WERI-Rb-1 (cell line): ENCODE measurements around the gene CNTN3.

Experiments used
- DNase-seq: peaks from one replicate; pipeline ENCODE4 v3.0.0-alpha.2; 2020
- H3K27ac ChIP-seq: fragments of 250-450 bp; sonication (Bioruptor Pico); 2 replicates; pipeline ENCODE4 v1.5.1; 2020; ENCODE audit warnings: mild to moderate bottlenecking, moderate library complexity
- H3K27me3 ChIP-seq: fragments of 250-450 bp; sonication (Bioruptor Pico); 2 replicates; pipeline ENCODE4 v1.5.1; 2021; ENCODE audit warnings: mild to moderate bottlenecking, low read depth, moderate library complexity; ENCODE audit not compliant: insufficient read depth, severe bottlenecking
- H3K36me3 ChIP-seq: fragments of 250-450 bp; sonication (Bioruptor Pico); 2 replicates; pipeline ENCODE4 v1.5.1; 2020; ENCODE audit warnings: mild to moderate bottlenecking, moderate library complexity
- H3K4me3 ChIP-seq: 2 replicates; pipeline ENCODE4 v1.5.1; 2011; ENCODE audit warnings: low read depth, mild to moderate bottlenecking, control low read depth, low read length
- H3K9me3 ChIP-seq: fragments of 250-450 bp; sonication (Bioruptor Pico); 2 replicates; pipeline ENCODE4 v1.5.1; 2021; ENCODE audit warnings: mild to moderate bottlenecking, moderate library complexity; ENCODE audit not compliant: severe bottlenecking
- TF ChIP-seq, protein P1 (sequence below): IDR thresholded peaks from 2 replicates; pipeline ENCODE4 v1.5.1; 2011; ENCODE audit warnings: low read depth, mild to moderate bottlenecking, control low read depth, inconsistent platforms, low read length

The CNTN3 gene

DNA sequence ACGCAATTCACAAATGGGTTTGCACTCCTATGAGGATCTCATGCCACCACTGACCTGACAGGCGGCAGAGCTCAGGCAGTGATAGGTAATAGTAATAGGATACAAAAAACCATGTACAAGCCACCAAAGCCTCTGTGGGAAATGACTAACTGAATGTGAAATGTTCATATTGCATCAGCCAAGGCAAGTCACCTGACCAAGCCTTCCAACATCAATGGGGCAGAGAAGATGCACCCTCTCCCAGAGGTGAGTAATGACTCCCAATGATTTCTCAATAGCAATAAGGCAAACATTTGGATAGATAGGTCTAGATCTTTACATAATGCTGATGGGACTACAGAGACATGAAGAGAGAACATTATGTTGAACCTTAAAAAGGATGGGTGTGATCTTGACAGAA, 14.9 kb downstream of the CNTN3 start:
- Histone ChIP-seq H3K36me3 (no peaks in the 10 kb centered on the region), H3K9me3 (no peaks in the 10 kb centered on the region), H3K27ac (no peak overlapping the region), H3K4me3 (no peak overlapping the region), H3K27me3 (no peaks in the 10 kb centered on the region)
- no peak for DNase-seq
- TF ChIP-seq, protein P1, sequence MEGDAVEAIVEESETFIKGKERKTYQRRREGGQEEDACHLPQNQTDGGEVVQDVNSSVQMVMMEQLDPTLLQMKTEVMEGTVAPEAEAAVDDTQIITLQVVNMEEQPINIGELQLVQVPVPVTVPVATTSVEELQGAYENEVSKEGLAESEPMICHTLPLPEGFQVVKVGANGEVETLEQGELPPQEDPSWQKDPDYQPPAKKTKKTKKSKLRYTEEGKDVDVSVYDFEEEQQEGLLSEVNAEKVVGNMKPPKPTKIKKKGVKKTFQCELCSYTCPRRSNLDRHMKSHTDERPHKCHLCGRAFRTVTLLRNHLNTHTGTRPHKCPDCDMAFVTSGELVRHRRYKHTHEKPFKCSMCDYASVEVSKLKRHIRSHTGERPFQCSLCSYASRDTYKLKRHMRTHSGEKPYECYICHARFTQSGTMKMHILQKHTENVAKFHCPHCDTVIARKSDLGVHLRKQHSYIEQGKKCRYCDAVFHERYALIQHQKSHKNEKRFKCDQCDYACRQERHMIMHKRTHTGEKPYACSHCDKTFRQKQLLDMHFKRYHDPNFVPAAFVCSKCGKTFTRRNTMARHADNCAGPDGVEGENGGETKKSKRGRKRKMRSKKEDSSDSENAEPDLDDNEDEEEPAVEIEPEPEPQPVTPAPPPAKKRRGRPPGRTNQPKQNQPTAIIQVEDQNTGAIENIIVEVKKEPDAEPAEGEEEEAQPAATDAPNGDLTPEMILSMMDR = no peak

DNA sequence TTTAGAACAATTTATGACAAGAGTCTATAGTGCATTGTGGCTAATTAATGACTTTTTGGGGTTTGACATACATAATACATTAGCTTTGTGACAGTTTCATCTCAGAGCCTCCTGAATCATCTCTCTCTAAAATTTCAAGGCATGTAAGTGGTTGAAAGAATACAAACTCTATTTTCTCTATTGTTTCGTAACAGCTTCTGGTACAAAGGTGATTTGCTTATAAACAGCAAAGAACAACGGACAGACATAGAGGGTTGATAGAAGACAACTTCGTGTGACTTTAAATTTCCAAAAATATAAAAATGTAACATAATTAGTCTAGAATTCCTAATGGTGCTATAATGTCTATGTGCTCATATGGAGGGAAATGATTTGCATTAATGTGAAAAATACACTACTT, 21.3 kb downstream of the CNTN3 start:
- no peaks in the 10 kb centered on the region for H3K9me3 ChIP-seq
- TF ChIP-seq, protein P1 = no peak
- no peak overlapping the region for H3K4me3 ChIP-seq
- H3K36me3 ChIP-seq = no peaks in the 10 kb centered on the region
- H3K27ac ChIP-seq = no peak overlapping the region
- no peak for DNase-seq
- no peaks in the 10 kb centered on the region for H3K27me3 ChIP-seq

DNA sequence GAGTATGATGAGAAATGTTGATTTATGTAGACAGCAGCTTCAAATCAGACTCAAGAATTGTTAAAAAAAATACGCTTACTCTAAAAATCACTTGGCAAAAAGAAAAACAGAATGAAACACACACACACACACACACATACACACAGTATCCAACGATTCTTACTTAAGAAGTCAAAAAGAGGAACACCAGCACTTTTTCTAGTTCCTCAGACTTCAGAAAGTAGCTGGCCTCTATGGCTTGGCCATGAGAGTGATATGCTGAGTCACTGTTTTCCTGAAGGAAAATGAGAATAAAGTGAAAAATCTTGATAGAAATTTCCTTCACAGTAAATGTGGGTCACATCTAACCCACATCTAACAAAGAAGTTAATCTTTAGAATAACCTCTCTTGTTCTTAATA, 22.1 kb downstream of the CNTN3 start:
- Histone ChIP-seq H3K27me3 (no peaks in the 10 kb centered on the region), H3K4me3 (no peak overlapping the region), H3K27ac (no peak overlapping the region), H3K36me3 (no peaks in the 10 kb centered on the region), H3K9me3 (no peaks in the 10 kb centered on the region)
- no peak for DNase-seq
- TF ChIP-seq, protein P1 = no peak

DNA sequence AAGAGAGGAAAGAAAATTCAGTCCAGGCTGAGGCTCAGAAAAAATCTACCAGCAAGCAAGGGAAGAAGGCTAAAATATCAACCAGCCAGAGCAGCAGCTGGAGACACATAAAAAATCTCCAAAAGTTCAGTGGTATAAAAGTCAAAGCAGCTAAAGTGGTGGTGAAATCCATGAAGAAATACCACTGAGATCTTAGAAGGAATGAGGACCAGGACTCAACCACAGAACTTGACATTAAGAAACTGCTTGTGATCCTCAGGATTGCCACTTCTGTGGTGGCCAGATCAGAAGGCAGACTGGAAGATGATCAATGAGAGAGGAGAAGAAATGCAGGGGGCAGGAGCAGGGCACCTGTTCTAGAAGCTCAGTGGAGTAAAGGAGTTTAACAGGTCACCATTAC, 22.5 kb downstream of the CNTN3 start:
- TF ChIP-seq, protein P1 = no peak

DNA sequence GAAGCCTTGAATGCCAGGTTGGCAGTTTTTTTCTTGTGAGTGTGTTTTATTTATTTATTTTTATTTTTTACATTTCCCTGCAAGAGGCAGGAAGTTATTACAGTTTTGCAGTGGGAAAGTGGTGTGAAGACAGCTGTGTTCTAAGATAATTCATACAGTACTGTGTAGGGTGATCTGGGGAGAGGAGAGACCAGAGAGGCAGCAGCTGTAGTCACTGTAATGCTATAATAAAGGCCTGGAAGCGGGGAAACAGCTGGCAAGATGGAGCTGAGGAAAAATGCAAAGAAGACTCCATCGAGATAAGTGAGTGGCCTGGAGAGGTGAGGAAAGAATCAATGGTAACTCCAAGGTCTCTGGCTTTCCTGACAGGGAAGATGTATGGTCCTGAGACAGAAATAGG, 23.1 kb downstream of the CNTN3 start:
- no peaks in the 10 kb centered on the region for H3K9me3 ChIP-seq
- no peak overlapping the region for H3K4me3 ChIP-seq
- no peak overlapping the region for H3K27ac ChIP-seq
- DNase-seq = no peak
- TF ChIP-seq, protein P1 = no peak
- no peaks in the 10 kb centered on the region for H3K27me3 ChIP-seq
- H3K36me3 ChIP-seq = no peaks in the 10 kb centered on the region

More for the DNA sequence above, 22.5 kb downstream of the CNTN3 start:
- no peaks in the 10 kb centered on the region for H3K9me3 ChIP-seq
- no peaks in the 10 kb centered on the region for H3K27me3 ChIP-seq
- DNase-seq = no peak
- H3K27ac ChIP-seq = no peak overlapping the region
- no peak overlapping the region for H3K4me3 ChIP-seq
- H3K36me3 ChIP-seq = no peaks in the 10 kb centered on the region

DNA sequence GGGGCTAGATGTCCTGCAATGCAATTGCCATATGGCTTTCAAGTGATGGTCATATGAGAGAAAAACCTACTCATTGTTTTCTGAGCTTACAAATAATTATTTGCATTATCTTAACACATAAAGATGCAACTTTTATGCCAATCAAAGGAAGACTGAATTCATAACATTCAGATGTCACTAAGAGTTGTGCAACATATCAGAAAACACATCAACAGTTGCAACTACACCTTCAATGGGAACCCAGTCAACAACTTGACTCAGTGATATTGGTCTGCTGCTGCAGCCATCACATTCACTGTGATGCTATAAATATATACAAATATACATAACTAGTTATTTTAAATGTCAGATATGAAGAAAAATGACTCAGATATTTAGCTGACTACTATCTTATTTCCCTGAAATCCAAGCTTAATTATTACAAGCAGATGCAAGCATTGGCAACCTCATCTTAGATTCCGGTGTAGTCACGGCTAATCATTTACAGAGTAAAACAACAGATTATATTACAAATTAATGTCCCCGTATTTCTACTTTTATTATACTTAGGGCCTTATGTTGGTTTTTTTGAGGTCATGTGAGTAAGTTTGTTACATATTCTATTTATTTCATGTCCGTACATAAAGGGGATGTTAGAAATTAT, 23.7 kb downstream of the CNTN3 start:
- TF ChIP-seq, protein P1 = no peak
- no peaks in the 10 kb centered on the region for H3K36me3 ChIP-seq
- H3K27me3 ChIP-seq = no peaks in the 10 kb centered on the region
- H3K27ac ChIP-seq = no peak overlapping the region
- H3K4me3 ChIP-seq = no peak overlapping the region
- DNase-seq = no peak
- no peaks in the 10 kb centered on the region for H3K9me3 ChIP-seq
